Upper lobe of left lung (tissue), 6 donors: ENCODE results near the gene PDSS2. TPM values are rescaled to one million over a fixed set of nuclear protein-coding genes. Genes with fewer than 3 reads are reported as not detected.

ENCODE experiments used
- ATAC-seq, 2 donors: fragments of 200-7000 bp; cut with Tn5 transposase; one replicate each; pipeline ENCODE4 v1.9.1; 2022; ENCODE audit warnings: mild to moderate bottlenecking in 2 of 2, moderate library complexity in 2 of 2; ENCODE audit not compliant: low FRiP score in 2 of 2
- DNase-seq, 2 donors: peaks; one replicate each; pipeline ENCODE4 v3.0.0-alpha.2; 2019 to 2020
- H3K27ac ChIP-seq, 4 donors: fragments of 200-600 bp; sonication (generic); one replicate each; pipeline ENCODE4 v1.5.1; 2016 to 2019
- H3K27me3 ChIP-seq, 4 donors: fragments of 200-600 bp; sonication (generic); one replicate each; pipeline ENCODE4 v1.5.1; 2017 to 2019
- H3K36me3 ChIP-seq, 4 donors: fragments of 200-600 bp; sonication (generic); one replicate each; pipeline ENCODE4 v1.5.1; 2016 to 2019
- H3K4me1 ChIP-seq, 4 donors: fragments of 200-600 bp; sonication (generic); one replicate each; pipeline ENCODE4 v1.5.1; 2018 to 2019
- H3K4me3 ChIP-seq, 4 donors: fragments of 200-600 bp; sonication (generic); one replicate each; pipeline ENCODE4 v1.5.1; 2017 to 2019; ENCODE audit warnings: mild to moderate bottlenecking in 2 of 4, moderate library complexity in 1 of 4
- H3K9me3 ChIP-seq, 4 donors: fragments of 200-600 bp; sonication (generic); one replicate each; pipeline ENCODE4 v1.5.1; 2018 to 2019
- CTCF ChIP-seq, 6 experiments: fragments of 450-650 bp in 4 of 6; fragments of 200-600 bp in 2 of 6; sonication (generic) in 2 of 6; IDR thresholded peaks; one replicate each; pipeline ENCODE4 v1.5.1; 2016 to 2019; ENCODE audit warnings: antibody characterized with exemption in 6 of 6
- EP300 ChIP-seq, 4 donors: sonication (generic); formaldehyde crosslinking; IDR thresholded peaks; one replicate each; pipeline ENCODE4 v1.5.1; 2017; ENCODE audit warnings: antibody characterized with exemption in 4 of 4, control low read depth in 2 of 4
- POLR2A ChIP-seq, 4 donors: fragments of 450-650 bp; IDR thresholded peaks; one replicate each; pipeline ENCODE4 v1.5.1; 2016 to 2017; ENCODE audit warnings: antibody characterized with exemption in 4 of 4, mild to moderate bottlenecking in 2 of 4
- POLR2AphosphoS5 ChIP-seq, 2 donors: sonication (generic); formaldehyde crosslinking; IDR thresholded peaks; one replicate each; pipeline ENCODE4 v1.5.1; 2017; ENCODE audit warnings: antibody characterized with exemption in 2 of 2
- WGBS, 2 donors: methylation state at CpG; one replicate each; pipeline ENCODE4 v1.1.5; 2017 to 2018; 5-methylcytosine and 5-hydroxymethylcytosine counted together
- total RNA-seq, 6 donors: library from RNA; depleted of rRNA in 4 of 6; stranded (reverse); fragments of >200 nt in 4 of 6; gene quantifications; one replicate each; pipeline versions ENCODE4 v1.1.0 to v1.2.1, GENCODE V29; 2016 to 2021
- donor health status: DM: no; HTN: no; CAD: no; lungs with moderate emphysema.
- donor health status: DM: no; HTN: yes; CAD: no; lungs with severe emphysema.

Gene PDSS2
- total RNA-seq, 6 donors from 2014 or later: 5.1 to 20.9 (median 15.0) TPM

- Histone ChIP-seq H3K27ac (no peak overlapping the region), H3K4me1 (no peaks in the 10 kb centered on the region), H3K27me3 (no peaks in the 10 kb centered on the region), H3K9me3 (peaks cover 8 to 18% (median 18%) of the 10 kb centered on the region in 4 donors), H3K36me3 (no peaks in the 10 kb centered on the region), H3K4me3 (no peak overlapping the region)
- DNase-seq (no peak), ATAC-seq (no peak)
- 88 to 96% methylated on average over 3 of the region's 3 CpGs for WGBS, 2 donors
- no peak for TF ChIP-seq EP300 (IDR thresholded peaks at IDR 0.05)
- no peak for TF ChIP-seq CTCF (IDR thresholded peaks at IDR 0.05)
- TF ChIP-seq POLR2AphosphoS5 (IDR thresholded peaks at IDR 0.05): no peak
- TF ChIP-seq POLR2A (IDR thresholded peaks at IDR 0.05): no peak
These were observed 54.4 kb downstream of the PDSS2 start for GRCh38 chr6:107405002-107405401.

GRCh38 chr6:107402533-107402932 lies 56.8 kb downstream of the PDSS2 start:
- H3K4me3 ChIP-seq: no peak overlapping the region
- no peaks in the 10 kb centered on the region for H3K36me3 ChIP-seq
- no peaks in the 10 kb centered on the region for H3K4me1 ChIP-seq
- WGBS, 2 donors: 88 to 97% methylated on average over 1 of the region's 1 CpG
- no peak for DNase-seq
- no peak for TF ChIP-seq CTCF (IDR thresholded peaks at IDR 0.05)
- no peak for TF ChIP-seq POLR2AphosphoS5 (IDR thresholded peaks at IDR 0.05)
- TF ChIP-seq EP300 (IDR thresholded peaks at IDR 0.05): no peak
- TF ChIP-seq POLR2A (IDR thresholded peaks at IDR 0.05): no peak
- peaks cover 8 to 18% (median 18%) of the 10 kb centered on the region in 4 donors for H3K9me3 ChIP-seq
- H3K27ac ChIP-seq: no peak overlapping the region
- no peak for ATAC-seq
- no peaks in the 10 kb centered on the region for H3K27me3 ChIP-seq

- WGBS, 2 donors: 83 to 94% methylated on average over 1 of the region's 1 CpG
These were observed 57.8 kb downstream of the PDSS2 start for GRCh38 chr6:107401573-107401972.

GRCh38 chr6:107400616-107401147 lies 58.7 kb downstream of the PDSS2 start:
- no peak overlapping the region for H3K27ac ChIP-seq
- H3K36me3 ChIP-seq: no peaks in the 10 kb centered on the region
- DNase-seq (no peak), ATAC-seq (no peak)
- TF ChIP-seq EP300 (IDR thresholded peaks at IDR 0.05) (no peak), CTCF (IDR thresholded peaks at IDR 0.05) (no peak), POLR2A (IDR thresholded peaks at IDR 0.05) (no peak), POLR2AphosphoS5 (IDR thresholded peaks at IDR 0.05) (no peak)
- no peaks in the 10 kb centered on the region for H3K27me3 ChIP-seq
- WGBS, 2 donors: 92 to 99% methylated on average over 2 to 4 of the region's 4 CpGs
- H3K4me3 ChIP-seq: no peak overlapping the region
- H3K4me1 ChIP-seq: no peaks in the 10 kb centered on the region
- H3K9me3 ChIP-seq: peaks cover 8 to 18% (median 18%) of the 10 kb centered on the region in 4 donors

More at GRCh38 chr6:107401573-107401972, 57.8 kb downstream of the PDSS2 start:
- Histone ChIP-seq H3K4me1 (no peaks in the 10 kb centered on the region), H3K27ac (no peak overlapping the region), H3K4me3 (no peak overlapping the region), H3K36me3 (no peaks in the 10 kb centered on the region), H3K27me3 (no peaks in the 10 kb centered on the region), H3K9me3 (peaks cover 8 to 18% (median 18%) of the 10 kb centered on the region in 4 donors)
- no peak for ATAC-seq
- TF ChIP-seq CTCF (IDR thresholded peaks at IDR 0.05): no peak
- TF ChIP-seq POLR2A (IDR thresholded peaks at IDR 0.05): no peak
- TF ChIP-seq EP300 (IDR thresholded peaks at IDR 0.05): no peak
- no peak for TF ChIP-seq POLR2AphosphoS5 (IDR thresholded peaks at IDR 0.05)
- no peak for DNase-seq

- no peak for DNase-seq
- Histone ChIP-seq H3K4me1 (no peaks in the 10 kb centered on the region), H3K27me3 (no peaks in the 10 kb centered on the region), H3K36me3 (no peaks in the 10 kb centered on the region), H3K4me3 (no peak overlapping the region), H3K9me3 (peaks cover 8 to 20% (median 17%) of the 10 kb centered on the region in 4 donors), H3K27ac (no peak overlapping the region)
- TF ChIP-seq POLR2AphosphoS5 (IDR thresholded peaks at IDR 0.05) (no peak), EP300 (IDR thresholded peaks at IDR 0.05) (no peak), POLR2A (IDR thresholded peaks at IDR 0.05) (no peak), CTCF (IDR thresholded peaks at IDR 0.05) (no peak)
- 71 to 74% methylated on average over 1 of the region's 1 CpG for WGBS, 2 donors
- ATAC-seq: no peak
These were observed 59.4 kb downstream of the PDSS2 start for GRCh38 chr6:107399935-107400334.
